Panc1 (cell line): ENCODE measurements around the gene NOTO.

Source experiments
- POLR2AphosphoS5 ChIP-seq: IDR thresholded peaks from 2 replicates; pipeline ENCODE4 v1.6.1; 2012; ENCODE audit warnings: mild to moderate bottlenecking, low read depth, low read length, moderate library complexity
- SIN3A ChIP-seq: IDR thresholded peaks from 2 replicates; pipeline ENCODE4 v1.6.1; 2012; ENCODE audit warnings: low read depth, mild to moderate bottlenecking, low read length, moderate library complexity, borderline replicate concordance; ENCODE audit not compliant: insufficient read depth
- TCF7L2 ChIP-seq: IDR thresholded peaks from 2 replicates; pipeline ENCODE4 v1.6.1; 2011; ENCODE audit warnings: mild to moderate bottlenecking, low read depth, low read length, inconsistent platforms
- TF ChIP-seq, protein P1 (sequence below): fragments of 450-650 bp; IDR thresholded peaks from 2 replicates; pipeline ENCODE4 v1.5.1; 2017; ENCODE audit warnings: mild to moderate bottlenecking
- TF ChIP-seq, protein P2 (sequence below), 2 experiments: IDR thresholded peaks; 2 replicates each; pipeline ENCODE4 v1.6.1; 2011 to 2012; ENCODE audit warnings: low read depth in 2 of 2, control low read depth in 1 of 2, low read length in 1 of 2, mild to moderate bottlenecking in 1 of 2, moderate library complexity in 1 of 2; ENCODE audit not compliant: insufficient read depth in 1 of 2

DNA sequence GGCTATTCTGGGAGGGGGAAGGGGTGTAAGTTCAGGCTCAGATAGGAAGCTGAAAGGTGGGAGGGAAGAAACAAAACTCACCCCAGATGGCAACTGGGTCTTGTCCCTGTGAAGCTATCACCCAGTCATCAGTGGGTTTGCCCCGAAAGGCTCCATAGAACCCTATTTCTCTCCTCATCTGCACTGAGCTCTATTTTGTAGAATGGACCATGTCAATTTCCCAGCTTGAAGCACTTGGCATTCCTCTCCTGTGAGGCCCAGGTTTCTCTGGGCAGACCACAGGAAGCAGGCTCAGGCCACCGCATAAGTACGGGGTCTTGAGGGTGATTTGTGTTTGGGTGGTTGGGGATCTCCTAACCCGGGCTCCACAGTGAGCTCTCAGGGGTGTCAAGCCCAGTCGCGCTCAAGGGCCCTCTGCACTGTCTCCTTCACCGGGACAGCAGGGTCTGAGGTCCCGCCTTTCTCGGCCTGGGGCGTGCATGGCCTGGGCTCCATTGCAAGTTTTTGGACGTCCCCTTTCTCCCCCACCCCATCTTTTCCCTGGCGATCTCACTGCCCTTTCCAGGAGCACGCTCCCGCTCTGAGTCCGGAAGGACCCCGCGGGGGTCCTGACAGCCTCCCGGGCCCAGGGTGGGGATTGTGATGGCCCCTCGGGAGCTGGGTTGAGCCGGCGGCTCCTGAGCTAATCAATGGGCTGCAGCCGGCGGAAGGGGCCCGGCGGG, 27.3 kb upstream of the NOTO start:
- TF ChIP-seq POLR2AphosphoS5 (no peak), SIN3A (no peak), TCF7L2 (no peak)
- TF ChIP-seq, protein P1, sequence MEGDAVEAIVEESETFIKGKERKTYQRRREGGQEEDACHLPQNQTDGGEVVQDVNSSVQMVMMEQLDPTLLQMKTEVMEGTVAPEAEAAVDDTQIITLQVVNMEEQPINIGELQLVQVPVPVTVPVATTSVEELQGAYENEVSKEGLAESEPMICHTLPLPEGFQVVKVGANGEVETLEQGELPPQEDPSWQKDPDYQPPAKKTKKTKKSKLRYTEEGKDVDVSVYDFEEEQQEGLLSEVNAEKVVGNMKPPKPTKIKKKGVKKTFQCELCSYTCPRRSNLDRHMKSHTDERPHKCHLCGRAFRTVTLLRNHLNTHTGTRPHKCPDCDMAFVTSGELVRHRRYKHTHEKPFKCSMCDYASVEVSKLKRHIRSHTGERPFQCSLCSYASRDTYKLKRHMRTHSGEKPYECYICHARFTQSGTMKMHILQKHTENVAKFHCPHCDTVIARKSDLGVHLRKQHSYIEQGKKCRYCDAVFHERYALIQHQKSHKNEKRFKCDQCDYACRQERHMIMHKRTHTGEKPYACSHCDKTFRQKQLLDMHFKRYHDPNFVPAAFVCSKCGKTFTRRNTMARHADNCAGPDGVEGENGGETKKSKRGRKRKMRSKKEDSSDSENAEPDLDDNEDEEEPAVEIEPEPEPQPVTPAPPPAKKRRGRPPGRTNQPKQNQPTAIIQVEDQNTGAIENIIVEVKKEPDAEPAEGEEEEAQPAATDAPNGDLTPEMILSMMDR: no peak
- TF ChIP-seq, protein P2, sequence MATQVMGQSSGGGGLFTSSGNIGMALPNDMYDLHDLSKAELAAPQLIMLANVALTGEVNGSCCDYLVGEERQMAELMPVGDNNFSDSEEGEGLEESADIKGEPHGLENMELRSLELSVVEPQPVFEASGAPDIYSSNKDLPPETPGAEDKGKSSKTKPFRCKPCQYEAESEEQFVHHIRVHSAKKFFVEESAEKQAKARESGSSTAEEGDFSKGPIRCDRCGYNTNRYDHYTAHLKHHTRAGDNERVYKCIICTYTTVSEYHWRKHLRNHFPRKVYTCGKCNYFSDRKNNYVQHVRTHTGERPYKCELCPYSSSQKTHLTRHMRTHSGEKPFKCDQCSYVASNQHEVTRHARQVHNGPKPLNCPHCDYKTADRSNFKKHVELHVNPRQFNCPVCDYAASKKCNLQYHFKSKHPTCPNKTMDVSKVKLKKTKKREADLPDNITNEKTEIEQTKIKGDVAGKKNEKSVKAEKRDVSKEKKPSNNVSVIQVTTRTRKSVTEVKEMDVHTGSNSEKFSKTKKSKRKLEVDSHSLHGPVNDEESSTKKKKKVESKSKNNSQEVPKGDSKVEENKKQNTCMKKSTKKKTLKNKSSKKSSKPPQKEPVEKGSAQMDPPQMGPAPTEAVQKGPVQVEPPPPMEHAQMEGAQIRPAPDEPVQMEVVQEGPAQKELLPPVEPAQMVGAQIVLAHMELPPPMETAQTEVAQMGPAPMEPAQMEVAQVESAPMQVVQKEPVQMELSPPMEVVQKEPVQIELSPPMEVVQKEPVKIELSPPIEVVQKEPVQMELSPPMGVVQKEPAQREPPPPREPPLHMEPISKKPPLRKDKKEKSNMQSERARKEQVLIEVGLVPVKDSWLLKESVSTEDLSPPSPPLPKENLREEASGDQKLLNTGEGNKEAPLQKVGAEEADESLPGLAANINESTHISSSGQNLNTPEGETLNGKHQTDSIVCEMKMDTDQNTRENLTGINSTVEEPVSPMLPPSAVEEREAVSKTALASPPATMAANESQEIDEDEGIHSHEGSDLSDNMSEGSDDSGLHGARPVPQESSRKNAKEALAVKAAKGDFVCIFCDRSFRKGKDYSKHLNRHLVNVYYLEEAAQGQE (IDR thresholded peaks at IDR 0.05; ENCODE audit: insufficient read depth in 1 of 2, low read depth in 2 of 2, low read length in 1 of 2): no peak
